HG03039 (cell line): ENCODE data around the gene MCU.

Experiments used
- ATAC-seq: cut with Tn5 transposase; IDR thresholded peaks from one replicate; pipeline ENCODE4 v1.9.1; 2021; ENCODE audit warnings: mild to moderate bottlenecking, moderate library complexity; ENCODE audit not compliant: unreplicated experiment

Gene MCU

DNA sequence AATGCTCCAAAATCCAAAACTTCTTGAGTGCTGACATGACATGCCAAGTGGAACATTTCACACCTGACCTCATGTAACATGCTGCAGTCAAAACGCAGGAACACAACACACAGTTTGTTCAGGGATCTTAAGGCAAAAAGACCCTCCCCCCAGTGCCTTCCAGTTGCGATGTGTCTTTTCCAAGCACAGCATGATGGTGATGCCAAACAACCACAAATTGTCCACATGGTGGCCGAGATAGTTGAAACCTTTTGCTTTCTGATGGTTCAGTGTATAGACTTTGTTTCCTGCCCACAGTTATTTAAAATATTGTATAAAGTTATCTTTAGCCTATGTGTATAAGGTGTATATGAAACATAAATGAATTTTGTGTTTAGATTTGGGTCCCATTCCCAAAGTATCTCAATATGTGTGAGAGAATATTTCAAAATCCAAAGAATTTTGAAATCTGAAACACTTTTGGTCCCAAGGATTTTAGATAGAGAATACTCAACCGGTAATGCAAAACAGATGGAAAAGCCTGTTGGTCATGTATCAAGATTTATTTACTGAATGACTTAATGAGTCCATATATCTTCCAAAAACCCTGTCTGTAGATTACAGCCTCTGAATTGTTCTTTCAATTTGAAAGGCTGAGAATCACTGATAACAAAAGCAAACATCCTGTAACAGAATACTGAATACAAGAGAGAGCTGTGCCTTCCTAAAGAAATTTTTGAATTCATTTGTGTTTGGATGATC, 108.2 kb downstream of the MCU start:
- ATAC-seq: no peak

DNA sequence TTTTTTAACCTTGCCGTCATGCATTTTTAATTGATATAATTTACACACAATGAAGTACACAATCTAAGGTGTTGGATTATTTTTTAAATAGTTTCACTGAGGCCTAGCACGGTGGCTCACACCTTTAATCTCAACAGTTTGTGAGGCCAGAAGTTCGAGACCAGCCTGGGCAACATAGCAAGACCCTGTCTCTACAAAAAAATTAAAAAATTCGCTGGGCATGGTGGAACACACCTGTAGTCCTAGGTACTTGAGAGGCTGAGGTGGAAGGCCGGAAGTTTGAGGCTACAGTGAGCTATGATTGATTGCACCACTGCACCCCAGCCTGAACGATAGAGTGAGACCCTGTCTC, 108.8 kb downstream of the MCU start:
- no peak for ATAC-seq

DNA sequence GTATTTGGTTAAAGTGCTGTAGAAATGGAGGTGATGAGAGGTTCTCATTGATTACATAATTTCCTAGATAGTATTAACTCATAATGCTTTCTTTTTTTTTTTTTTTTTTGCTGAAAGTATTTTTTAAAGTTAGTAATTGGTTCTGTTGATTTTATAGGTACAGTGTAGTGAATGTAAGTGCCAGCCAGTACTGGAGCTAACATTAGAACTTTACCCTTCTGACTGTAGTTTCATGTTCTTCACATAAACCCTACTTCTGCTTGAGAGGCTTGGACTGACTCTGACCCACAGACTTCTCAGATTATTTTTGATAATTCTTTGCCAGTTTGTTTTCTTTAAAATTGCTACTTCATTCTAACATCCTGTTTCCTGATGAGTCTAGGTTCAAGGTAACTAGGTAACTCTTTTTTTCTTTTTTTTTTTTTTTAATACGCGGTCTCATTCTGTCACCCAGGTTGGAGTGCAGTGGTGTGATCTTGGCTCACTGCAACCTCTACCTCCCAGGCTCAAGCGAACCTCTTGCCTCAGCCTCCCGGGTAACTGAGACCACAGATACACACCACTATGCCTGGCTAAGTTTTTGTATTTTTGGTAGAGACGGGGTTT, 109.4 kb downstream of the MCU start:
- no peak for ATAC-seq

DNA sequence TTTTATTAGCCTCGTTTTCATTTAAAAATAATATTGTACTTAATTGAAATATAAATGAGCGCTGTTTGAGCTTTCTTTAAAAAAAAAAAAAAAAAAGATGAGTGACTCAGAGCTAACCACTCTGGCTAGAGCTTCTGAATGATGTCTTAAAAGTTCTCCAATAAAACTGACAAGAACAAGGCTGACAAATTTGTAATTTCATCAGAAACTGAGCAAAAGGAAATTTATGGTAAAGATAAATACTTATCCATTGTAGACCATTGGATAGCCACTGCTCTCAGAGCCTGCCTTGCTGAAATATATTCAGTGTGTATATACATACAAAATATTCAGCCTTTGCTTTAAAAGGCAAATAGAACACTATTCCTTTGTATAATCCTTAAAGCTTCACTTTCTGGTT, 110.4 kb downstream of the MCU start:
- no peak for ATAC-seq

DNA sequence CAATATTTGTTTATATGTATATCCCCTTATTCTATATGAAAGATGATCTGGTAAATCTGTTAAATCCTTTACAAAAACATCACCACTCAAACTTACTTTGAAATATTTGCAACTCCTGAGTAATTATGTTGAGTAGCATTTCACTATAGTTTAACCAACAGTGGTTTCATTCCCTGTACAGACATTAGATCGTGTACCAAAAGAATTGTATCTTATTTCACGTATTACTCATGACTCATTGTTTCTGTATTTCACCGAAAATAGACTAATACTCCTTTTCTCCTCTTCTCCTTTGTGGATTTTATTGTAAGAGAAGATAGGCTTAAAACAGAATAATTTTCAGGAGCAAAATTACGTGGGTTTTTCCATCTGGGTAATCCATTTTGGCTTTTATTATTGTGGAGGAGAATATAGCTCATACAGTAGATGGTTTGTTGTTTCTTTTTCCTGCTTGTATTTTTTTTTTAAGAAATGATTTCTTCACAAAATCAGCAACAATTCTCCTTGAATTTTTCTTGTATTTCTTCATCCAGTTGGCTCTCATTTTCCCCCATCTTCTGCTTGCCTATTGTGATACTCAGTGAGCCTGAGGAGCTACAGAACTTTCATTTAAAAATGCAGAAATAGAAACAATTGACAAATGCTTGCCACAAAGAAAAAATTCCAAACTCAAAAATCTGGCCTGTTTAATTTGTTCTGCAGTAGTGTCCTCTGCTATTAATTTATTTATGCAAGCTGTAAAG, 111.0 kb downstream of the MCU start:
- no peak for ATAC-seq

DNA sequence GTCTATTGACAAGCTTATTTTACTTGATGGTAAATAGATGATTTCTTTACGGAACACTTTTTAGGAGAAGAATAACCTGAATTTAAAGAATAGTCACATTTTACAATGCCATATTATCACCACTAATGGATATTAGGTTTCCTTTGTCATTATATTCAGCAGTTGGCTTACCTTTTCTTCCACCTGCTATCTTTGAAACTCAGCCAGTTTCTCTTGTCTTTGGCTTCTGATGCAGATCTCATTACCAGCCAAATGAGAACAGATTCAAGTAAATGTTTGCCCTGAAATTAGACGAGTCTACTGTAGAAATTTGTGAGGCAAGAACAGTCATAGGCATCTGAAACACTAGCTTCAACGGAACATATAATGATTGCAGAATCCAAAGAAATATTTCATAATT, 116.1 kb downstream of the MCU start:
- no peak for ATAC-seq

DNA sequence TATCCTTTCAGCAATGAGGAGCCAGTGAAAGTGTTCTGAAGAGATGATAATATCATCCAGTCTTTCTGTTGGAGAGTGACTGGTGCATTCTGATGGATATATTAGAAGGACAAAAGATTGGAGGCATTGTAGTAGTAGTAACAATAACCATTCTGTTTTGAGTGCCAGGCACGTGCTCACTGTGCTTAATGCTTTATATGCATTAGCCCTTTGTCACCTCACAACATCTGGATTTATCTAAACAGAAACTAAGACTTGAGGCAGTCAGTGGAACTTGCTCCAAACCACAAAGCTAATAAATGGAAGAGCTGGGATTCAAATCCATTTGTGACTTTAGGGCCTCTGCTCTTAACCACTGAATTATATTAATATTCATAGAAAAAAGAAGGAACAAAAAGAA, 117.1 kb downstream of the MCU start:
- ATAC-seq: no peak

DNA sequence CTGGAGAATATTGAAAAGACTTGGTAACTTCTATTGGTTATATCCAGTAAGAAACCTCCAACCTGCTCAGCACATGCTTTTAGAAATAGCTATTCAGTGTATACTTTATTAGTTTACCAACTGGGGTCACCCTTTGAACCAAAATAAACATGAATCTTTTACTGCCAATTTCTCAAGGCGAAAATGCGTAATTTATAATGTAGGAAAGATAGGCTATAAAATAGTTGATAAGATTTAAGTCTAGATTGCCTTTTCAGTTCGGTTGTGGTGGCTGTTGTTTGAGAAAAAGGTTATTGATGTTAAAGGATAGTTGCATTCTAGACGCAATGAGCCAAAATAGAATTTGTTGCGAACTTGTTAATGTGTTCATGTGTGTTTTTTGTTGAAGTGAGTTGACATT, 119.0 kb downstream of the MCU start:
- no peak for ATAC-seq

DNA sequence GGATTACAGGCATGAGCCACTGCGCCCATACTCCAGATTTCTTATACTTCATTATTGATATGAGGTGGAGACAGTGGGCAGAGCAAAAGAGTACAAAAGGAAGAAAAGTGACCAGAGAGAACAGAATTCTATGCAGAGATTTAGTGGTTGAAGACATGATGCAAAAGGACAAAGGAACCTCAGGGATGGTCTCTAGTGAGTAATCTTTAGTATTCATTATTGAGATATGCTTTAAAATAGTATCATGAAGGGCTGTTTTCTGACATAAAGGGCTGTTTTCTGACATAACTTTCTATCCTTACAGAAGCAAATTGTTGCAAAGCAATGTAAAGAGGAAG, 120.4 kb downstream of the MCU start:
- no peak for ATAC-seq

DNA sequence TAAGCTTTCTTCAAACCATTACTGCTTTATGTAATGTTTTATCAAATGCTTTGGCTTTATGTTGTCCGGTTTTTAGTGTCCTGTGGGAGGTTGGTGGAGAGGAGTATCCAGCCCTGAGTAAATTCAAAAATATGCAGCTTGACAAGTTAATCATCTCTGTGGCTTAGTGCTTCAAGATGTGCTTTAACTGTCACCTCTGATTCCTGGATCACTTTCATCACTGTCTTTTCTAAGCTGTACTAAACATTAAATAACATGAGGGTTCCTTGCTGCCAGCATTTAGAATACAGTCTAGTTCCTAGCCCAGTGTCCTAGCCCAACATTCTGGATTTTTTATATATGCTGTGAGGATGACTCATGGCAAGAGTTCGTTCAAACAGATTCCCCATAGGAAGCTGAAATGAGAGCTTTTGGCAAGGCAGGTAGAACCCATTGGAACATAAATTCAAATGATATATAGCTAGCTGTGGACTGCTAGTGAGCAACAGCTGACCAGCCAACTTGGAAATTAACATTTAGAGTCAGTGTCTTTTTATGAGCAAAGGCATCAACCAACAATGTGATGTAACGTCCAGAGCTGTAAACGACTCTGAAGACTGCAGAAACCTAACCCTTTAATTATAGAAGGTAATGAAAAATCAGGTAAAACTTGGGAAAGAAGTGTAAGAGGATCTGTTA, 120.9 kb downstream of the MCU start:
- ATAC-seq: no peak

DNA sequence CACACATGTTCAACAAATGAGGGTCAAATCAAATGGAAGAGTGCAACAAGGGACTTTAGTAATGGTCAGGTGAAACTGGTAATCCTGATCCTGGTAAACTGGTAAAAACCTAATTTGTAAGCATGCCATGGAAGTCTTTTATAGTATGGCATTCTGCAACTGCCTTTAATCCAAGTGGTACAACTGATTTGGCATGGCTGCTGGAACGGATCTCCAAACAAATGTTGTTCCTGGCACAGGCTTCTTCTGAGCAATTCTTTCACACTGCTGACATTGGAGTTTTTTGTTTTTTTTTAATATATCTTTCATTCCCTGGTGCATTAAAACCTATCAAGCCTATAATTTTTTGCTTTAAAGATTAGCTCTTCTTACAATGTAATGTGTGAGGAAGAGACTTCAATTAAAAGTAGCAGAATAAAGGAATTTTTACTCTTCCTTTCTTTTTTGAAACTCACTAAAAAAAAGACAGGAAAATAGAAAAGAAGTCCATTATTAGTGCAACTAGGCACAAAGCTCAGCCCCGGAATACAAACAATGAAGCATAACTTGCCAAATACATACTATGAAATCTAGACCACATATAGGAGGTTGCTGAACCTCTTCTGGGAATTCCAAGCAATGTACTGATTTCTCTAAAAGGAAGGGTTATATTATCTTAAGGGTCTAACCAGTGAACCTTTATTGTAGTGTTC, 122.3 kb downstream of the MCU start:
- ATAC-seq: no peak

DNA sequence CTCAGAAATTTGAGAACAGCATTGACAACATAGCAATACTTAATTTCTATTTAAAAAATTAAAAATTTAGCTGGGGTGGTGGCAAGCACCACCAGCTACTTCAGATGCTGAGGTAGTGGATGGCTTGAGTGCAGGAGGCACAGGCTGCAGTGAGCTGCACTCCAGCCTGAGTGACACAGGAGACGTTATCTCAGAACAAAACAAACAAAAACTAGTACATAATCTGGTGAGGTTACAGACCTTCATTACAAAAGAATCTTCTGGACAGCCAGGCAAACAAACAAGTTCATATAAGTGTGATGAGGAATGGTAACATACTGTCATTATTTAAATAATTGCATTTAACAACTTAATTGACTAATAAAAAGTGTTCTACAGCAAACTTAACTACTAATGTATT, 124.6 kb downstream of the MCU start:
- ATAC-seq: no peak

DNA sequence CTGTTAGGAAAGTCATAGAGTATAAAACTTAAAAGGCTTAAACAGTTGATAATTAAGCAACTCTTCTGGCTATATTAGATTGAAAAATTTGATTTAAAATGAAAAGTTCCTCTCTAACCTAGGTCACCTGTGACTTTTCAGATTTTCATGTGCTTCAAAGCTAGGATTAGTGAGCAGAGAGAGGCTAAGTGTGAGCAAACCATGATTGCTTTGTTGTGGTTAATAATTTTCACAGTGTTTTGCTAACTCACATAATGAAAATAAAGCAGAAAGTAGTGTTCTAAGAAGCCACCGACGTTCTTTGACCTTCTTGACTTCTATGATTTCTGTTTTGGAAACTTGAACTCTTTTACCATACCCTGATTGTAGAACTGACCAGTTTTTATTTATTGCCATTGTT, 126.1 kb downstream of the MCU start:
- ATAC-seq: no peak

DNA sequence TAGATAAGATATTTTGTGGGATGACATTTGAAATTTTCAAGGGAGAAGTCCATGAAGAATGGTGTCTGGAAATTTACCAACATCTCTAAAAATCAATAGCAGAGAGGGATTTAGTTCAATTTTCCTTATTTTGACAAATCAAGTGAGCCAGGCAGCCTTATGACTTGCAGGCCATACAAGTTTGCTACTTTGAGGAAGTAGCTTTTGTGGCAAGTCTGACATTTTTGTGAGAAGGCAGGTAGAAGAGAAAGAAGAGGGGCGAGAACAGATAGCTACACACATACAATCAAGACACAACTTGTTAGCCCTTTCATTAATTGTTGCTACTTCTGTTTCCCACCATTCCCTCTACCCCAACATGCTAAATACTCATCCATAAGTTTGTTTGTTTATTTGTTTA, 127.1 kb downstream of the MCU start:
- no peak for ATAC-seq

DNA sequence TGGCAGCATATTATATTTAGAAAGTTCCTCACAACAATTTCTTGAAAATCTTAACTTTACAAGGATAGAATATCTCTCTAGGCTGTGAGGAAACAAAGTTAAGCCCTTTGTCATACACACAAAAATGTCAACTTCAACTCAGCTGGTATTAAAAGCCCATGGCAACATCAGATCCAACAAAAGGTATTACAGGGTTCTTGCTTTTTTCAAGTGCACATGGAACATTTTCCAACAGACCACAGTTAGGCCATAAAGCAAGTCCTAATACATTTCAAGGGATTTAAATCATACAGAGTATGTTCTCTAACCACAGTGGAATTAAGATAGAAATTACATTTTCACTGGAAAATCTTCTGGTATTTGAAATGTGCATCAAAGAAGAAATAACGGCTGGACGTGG, 129.7 kb downstream of the MCU start:
- no peak for ATAC-seq

DNA sequence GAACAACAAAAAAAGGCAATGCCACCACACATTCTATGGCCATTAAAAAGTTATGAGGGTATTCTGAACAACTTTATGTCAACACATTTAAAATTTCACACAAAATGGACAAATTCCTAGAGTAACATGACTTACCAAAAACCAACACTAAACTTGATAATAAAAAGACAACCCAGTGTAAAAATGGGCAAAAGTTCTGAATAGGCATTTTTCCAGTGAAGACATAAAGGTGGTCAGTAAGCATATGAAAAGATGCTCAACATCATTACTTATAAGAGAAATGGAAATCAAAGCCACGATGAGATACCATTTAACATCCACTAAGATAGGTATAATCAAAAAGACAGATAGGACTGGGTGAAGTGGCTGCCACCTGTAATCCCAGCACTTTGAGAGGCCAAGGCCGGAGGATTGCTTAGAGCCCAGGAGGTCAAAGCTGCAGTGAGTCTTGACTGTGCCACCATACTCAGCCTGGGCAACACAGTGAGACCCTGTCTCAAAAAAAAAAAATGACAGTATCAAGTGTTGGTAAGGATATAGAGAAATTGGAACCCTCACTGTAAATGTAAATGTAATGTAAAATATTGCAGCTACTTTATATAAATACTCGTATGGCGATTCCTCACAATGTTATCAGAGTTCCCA, 130.5 kb downstream of the MCU start:
- no peak for ATAC-seq

DNA sequence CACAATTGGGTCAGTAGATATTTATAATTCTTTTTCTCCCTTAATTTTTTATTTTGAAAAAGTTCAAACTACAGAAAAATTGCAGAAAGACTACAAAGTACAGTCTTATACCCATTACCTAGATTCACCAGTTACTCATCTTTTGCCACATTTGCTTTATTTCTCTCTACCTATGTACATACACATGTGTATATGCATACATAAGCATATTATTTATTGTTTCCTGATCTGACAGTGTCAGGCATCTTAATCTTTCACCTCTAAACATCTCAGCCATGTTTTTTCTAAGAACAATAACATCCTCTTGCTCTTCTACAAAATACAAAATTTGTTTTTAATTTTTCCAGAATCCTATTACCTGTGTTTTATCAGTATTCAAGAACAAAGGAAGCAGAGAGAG, 133.2 kb downstream of the MCU start:
- no peak for ATAC-seq

DNA sequence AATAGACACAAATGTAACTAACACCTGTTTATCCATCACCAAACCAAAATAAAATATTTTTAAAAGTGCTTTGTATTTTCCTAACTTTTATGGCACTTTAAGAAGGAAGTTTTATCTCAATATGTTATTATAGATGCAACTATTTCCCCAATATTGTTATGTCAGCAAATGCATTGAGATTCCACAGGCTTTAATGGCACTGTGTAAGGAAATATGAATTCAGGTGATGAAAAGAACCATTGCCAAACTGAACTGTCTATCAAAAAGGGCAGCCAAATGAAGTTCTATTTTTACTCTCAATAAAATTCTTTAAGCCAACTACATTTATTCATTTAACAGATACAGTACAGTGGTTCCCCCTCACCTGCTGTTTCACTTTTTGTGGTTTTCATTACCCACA, 134.4 kb downstream of the MCU start:
- ATAC-seq: no peak

DNA sequence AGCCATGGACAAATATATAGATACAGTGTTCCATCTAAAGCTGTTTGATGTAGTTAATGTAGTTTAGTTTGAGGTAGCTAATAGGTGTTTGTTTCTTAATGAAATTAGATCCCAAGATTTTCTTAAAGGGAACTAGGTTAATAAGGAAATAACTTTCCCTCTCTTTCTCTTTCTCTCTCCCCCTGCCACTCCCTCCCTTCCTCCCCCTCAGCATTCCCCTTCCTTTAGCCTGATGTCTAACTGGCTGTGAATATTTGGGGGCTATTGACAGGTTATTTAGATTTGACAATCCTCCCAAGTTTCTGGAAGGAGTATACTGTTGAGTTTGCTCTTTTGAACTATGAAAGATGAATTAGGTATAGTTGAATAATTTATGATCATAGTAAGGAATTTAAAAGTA, 136.4 kb downstream of the MCU start:
- ATAC-seq: no peak

DNA sequence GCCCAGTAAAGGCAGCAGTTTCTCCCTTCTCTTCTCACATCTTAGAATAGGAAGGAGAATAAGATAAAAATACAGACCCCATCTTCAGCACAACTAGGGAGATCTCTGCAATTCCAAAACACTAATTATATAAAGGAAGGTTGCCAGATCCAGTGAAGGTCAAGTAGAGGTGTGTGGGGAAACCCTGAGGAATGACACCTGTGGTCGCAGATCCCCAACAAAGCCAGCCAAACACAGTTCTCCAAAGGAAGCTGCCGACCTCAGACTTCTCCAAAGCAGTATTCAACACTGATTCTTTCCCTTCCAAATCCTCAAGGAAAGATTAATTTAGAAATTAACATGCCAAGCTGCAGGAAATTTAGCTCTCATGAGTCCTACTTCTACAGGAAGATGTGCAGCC, 138.7 kb downstream of the MCU start:
- no peak for ATAC-seq
